Measurements from ENCODE around the gene RGS3. TPM values are rescaled to one million over a fixed set of nuclear protein-coding genes. Genes with fewer than 3 reads are reported as not detected.

Gene RGS3
- total RNA-seq, 1 experiment from 2014 or later, result 39.4 TPM

GRCh38 chr9:113573959-113574352 lies 110.4 kb downstream of the RGS3 start:
- BruUV-seq (replicated peaks), result no TSS peak
- Histone ChIP-seq H3K36me3 (ENCODE audit: control insufficient read depth in 1 of 2, insufficient read depth in 2 of 2, low read length in 2 of 2) (no peaks in the 10 kb centered on the region), H3K4me1 (ENCODE audit: control insufficient read depth in 1 of 2, insufficient read depth in 2 of 2, low read length in 2 of 2) (peaks cover 36 to 67% of the 10 kb centered on the region in 2 experiments), H3K79me2 (ENCODE audit: insufficient read depth, low read length) (no peaks in the 10 kb centered on the region; the same call in 1 of the 2 replicates), H3K9me2 (ENCODE audit: insufficient read depth) (no peaks in the 10 kb centered on the region), H3K4me2 (ENCODE audit: low read length) (no peak overlapping the region), H4K20me1 (ENCODE audit: insufficient read depth) (no peaks in the 10 kb centered on the region), H3K9me3 (ENCODE audit: control insufficient read depth in 1 of 2, insufficient read depth in 1 of 2, low read depth in 1 of 2, low read length in 2 of 2) (no peaks in the 10 kb centered on the region), H3K4me3 (replicated peaks in 1 of 2; ENCODE audit: low read depth in 1 of 2, low read length in 2 of 2) (no peak overlapping the region), H2AFZ (ENCODE audit: low read depth, low read length, poor library complexity, severe bottlenecking) (no peak overlapping the region), H3K27me3 (ENCODE audit: insufficient read depth, low read length) (no peaks in the 10 kb centered on the region), H3K27ac (ENCODE audit: low read depth, low read length) (no peak overlapping the region), H3K9ac (ENCODE audit: low read length) (no peak overlapping the region)
- no peak for TF ChIP-seq SIN3A (IDR thresholded peaks at IDR 0.05; ENCODE audit: low read depth)
- TF ChIP-seq REST (IDR thresholded peaks at IDR 0.05; ENCODE audit: low read depth), result no peak
- no peak for TF ChIP-seq FOSL1 (IDR thresholded peaks at IDR 0.05; ENCODE audit: low read depth)
- TF ChIP-seq POLR2A (IDR thresholded peaks at IDR 0.05; ENCODE audit: borderline replicate concordance, extremely low read depth, insufficient read depth, insufficient read length), result no peak
- TF ChIP-seq SRF (IDR thresholded peaks at IDR 0.05; ENCODE audit: low read depth), result no peak
- TF ChIP-seq EZH2 (IDR thresholded peaks at IDR 0.05), result no peak
- no peak for TF ChIP-seq ZNF274 (IDR thresholded peaks at IDR 0.05; ENCODE audit: low read depth, low read length)
- no peak for TF ChIP-seq EZH2phosphoT487 (IDR thresholded peaks at IDR 0.05; ENCODE audit: borderline replicate concordance)
- TF ChIP-seq ATF3 (IDR thresholded peaks at IDR 0.05), result no peak
- TF ChIP-seq TCF7L2 (IDR thresholded peaks at IDR 0.05; ENCODE audit: borderline replicate concordance, extremely low read depth, insufficient read depth, insufficient read length), result no peak
- no peak for TF ChIP-seq CTCF (IDR thresholded peaks at IDR 0.05 in 2 of 3, conservative IDR thresholded peaks at IDR 0.05 in 1 of 3; ENCODE audit: borderline replicate concordance in 1 of 3, insufficient read depth in 1 of 3, low read depth in 2 of 3, low read length in 2 of 3)
- TF ChIP-seq SP1 (IDR thresholded peaks at IDR 0.05; ENCODE audit: low read depth), result no peak
- no peak for TF ChIP-seq JUND (IDR thresholded peaks at IDR 0.05)
- TF ChIP-seq EGR1 (IDR thresholded peaks at IDR 0.05; ENCODE audit: low read depth), result no peak
- no peak for TF ChIP-seq ZFX (IDR thresholded peaks at IDR 0.05)
- RAD21 ChIA-PET (ENCODE audit: low non-redundant PET in 1 of 2, low total read pairs in 2 of 2, uncharacterized antibody in 2 of 2, unreplicated experiment in 2 of 2), result no interaction called here
- no peak for ATAC-seq
- POLR2A ChIA-PET, result no interaction called here
- DNase-seq (ENCODE audit: low read depth, low spot score), result no peak
- CTCF ChIA-PET, result no interaction called here
- intact Hi-C loops (cut with micrococcal nuclease), result no loop called here
